ENCODE results near the gene AGA.

The AGA gene

DNA sequence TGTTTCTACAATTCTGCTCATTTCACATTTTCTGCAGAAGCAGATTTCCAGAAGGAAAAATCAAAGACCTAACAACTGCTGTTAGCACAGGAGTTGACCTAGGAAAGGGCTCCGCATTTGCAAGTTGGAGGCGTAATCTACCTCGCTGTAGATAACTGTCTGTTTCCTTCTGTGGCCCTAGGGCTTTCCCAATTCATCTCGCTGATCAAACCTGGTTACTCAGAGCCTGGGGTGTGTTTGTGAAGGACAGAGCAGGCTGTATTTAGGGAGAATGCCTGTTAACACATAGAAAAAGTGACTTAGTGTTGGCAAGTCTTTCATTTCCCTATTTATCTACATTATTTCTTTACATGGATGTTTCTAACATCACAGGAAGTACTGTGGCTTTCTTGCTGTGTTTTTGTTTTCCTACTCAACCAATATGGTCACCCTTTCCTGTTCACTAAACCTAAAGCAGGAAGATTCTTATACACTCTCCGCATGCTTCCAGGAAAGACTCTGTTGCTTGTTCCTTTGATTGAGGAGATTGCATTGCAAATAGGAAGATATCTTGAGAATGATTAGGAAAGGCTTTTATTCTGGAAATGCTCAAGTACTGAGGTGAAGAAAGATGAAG, 40.5 kb downstream of the AGA start:
- in situ Hi-C loops (cut with HindIII; ENCODE audit: low pct_ligation_motif_present, low pct_unique_long_range_greater_than_20kb, low sequenced_read_pairs) = no loop called here
- no peak for DNase-seq

DNA sequence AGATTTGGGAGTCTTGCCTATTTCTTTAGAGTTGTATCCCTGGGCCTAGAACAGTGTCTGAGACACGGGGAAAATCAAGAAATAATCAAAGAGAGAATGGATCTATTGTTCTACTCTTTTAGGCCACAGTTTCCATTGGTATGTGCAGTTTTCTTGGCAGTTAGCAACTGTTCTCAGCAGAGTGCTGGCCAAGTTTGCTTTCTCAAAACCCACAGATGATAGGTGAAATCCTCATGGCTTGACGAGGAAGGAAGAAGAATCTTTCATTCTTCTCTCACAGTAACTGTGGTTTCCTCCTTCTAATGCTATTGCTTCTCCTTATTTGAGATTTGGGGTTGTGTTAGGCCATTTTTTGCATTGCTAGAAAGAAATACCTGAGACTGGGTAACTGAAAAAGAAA, 42.2 kb downstream of the AGA start:
- no peak for DNase-seq
- in situ Hi-C loops (cut with HindIII; ENCODE audit: low pct_ligation_motif_present, low pct_unique_long_range_greater_than_20kb, low sequenced_read_pairs) = no loop called here

DNA sequence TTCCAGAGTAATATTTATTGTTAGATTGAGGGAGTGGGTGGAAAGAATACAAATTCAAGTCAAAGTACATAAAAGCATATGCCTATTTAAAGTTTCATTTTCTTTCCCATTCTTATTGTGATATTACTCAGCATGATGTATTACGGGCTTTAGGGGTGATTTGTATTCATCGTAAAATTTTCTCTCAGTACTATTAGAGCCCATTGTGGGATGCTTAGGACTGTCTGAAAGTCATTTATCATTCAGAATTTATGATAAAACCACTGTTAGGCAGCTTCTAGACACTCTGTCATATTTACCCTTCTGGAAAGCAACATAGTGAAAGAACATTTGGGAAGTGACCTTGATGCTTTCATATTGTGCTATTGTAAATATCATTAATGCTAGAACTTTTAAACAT, 45.9 kb downstream of the AGA start:
- DNase-seq = no peak
- in situ Hi-C loops (cut with HindIII; ENCODE audit: low pct_ligation_motif_present, low pct_unique_long_range_greater_than_20kb, low sequenced_read_pairs) = no loop called here

DNA sequence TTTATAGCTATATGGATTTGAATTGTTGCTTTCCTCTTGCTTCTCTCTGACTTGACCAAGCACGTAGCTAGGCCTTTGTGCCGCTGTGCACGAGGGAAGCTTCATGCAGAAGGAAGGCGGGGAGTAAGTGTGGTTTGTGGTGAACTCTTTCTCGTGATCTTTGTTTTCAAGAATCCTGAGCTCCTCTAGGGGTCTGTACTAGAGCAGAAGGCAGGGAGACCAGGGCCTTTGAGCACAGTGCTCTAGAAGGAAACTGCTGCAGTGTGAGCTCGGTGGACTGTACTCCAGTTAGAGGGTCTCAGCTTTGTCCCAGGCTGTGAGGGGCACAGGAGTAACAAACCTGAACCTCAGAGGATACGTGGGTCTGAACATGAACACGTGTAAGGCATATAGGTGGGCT, 49.0 kb downstream of the AGA start:
- DNase-seq = no peak
- in situ Hi-C loops (cut with HindIII; ENCODE audit: low pct_ligation_motif_present, low pct_unique_long_range_greater_than_20kb, low sequenced_read_pairs) = no loop called here

DNA sequence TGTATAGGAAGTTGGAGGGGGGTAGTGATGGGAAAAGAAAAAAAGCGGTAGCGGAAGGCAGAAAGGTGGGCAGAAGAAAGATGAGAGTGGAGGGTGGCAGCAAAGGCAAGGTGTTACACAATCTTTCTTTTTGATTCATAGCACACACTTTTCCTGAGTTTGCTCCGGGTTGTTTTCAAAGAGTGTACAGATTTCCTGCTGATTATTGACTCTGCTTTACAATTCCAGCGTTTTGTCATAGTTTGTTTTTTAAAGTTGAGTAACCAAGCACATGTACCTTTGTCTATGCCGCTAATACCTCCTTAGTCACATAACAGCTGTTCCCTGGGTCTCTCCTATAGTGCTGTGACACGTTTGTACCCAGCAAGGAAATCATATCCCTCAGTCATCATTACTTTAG, 50.3 kb downstream of the AGA start:
- in situ Hi-C loops (cut with HindIII; ENCODE audit: low pct_ligation_motif_present, low pct_unique_long_range_greater_than_20kb, low sequenced_read_pairs) = no loop called here

DNA sequence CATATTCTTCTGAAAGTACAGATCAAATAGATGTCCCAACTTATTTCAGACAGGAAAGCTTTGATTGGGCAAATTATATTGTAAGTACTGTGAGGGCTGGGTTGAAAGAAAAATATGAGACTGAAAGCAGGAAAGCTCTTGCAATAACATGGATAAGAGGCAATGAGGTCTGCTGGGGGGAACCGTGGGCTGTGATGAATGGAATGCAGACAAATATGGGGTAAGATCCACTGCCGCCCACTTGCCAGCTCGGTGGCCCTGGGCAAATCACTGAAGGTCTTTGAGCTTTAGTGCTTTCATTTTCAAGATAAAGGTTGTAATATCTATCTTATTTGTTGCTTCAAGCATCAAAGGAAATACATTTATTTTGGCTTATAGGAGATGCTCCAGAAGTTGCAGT, 51.0 kb downstream of the AGA start:
- DNase-seq = no peak
- in situ Hi-C loops (cut with HindIII; ENCODE audit: low pct_ligation_motif_present, low pct_unique_long_range_greater_than_20kb, low sequenced_read_pairs) = no loop called here

More for the DNA sequence above, 50.3 kb downstream of the AGA start:
- DNase-seq = no peak

DNA sequence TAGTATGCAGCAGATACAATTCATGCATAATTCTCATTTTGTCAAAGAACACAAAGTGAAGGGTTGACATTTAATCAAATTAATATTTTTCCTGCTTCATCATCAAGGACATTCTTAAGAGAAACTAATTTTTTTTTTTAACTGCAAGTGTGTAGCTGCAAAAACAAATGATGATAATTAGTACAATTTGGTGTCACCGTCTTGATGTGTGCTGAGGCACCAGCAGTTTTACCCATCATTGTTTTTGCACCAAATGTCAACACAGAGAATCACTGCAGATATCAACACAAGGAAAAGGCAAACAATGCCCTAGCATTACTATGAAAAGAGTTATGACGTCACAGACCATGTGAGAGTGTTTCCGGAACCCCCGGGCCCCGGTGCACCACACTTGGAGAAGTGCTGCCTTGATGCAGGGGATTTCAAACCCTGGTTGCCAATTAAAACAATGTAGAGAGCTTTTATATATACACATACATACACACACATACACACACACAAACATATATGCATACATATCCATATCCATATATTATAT, 55.9 kb downstream of the AGA start:
- in situ Hi-C loops (cut with HindIII; ENCODE audit: low pct_ligation_motif_present, low pct_unique_long_range_greater_than_20kb, low sequenced_read_pairs) = no loop called here
- DNase-seq = no peak

DNA sequence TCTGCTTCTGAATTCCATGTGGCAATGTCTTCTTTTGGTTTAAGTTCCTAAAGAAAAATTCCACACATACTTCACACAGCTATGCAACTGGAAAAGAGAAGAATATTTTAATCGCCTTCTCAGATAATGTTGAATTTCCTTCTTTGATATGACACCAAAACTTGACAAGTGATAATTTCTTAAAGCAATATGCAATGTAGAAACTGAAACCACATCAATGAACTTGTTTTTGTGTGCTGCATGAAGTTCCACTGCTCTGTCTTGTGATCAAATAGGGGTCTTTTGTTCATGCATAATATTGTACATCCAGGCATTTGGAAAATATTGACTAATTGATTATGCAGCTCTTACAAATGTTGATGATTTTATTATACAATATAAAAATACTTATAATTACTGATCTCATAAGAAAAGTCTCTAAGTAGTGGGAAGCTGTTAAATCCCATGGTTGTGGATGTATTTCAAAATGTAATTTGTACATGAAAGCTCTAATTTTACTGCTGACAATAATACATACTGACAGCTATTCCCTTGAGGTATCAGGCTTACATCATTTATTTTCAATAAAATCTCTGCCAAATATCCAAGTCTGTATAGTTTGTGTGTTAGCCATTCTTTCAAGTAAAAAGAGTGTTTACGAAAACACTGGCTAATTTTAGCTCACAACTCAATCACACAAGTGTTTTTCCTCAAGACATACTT, 56.5 kb downstream of the AGA start:
- no peak for DNase-seq
- in situ Hi-C loops (cut with HindIII; ENCODE audit: low pct_ligation_motif_present, low pct_unique_long_range_greater_than_20kb, low sequenced_read_pairs) = no loop called here

DNA sequence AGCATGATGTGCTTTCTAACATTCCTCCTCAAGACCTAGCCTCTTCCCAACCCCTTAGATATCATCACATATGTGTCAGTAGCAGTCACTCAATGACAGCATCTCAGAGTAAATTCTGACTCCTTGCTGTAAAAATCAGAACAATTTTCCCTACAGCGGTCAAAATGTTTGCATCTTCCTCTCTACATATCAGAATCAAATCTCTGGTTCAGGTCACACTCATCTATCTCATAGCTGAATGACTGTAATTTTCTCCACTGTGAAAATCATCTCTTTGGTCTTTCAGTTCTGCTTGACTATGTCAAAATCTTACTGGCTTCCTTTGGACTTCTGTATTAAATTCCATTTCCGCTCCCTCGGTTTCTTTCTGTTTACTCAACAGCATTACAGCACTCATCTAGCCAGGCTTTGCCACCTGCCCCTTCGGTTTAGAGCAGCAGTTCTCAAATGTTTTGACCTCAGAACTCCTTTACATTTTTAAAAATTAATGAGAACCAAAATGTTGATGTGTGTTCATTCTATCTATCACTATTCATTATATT, 57.3 kb downstream of the AGA start:
- in situ Hi-C loops (cut with HindIII; ENCODE audit: low pct_ligation_motif_present, low pct_unique_long_range_greater_than_20kb, low sequenced_read_pairs) = no loop called here
- DNase-seq = no peak

DNA sequence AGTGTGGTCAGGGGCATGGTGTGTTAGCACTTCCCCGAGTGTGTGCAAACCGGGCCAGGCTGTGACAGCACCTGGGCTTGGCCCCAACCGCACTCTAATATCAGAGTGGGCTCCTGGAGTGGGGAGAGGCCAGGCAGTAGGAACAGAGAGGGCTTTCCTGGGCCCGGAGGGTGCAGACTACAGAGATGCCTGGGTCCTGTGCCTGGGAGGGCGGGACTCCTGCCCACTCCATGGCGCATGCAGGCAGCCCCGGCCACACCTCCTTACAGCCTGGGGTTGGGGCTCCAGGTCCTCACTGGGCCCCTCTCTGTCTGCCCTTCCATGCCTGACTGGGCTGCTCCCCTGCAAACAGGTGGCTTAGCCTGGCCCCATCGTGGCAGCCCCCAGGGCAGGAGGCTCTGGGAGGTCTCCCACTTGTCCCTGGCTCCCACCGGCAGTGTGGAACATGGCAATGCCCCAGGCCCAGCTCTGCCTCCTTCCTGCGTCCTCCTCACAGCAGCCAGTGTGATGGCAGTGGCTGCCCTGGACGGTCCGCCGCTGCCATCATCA, 60.4 kb downstream of the AGA start:
- in situ Hi-C loops (cut with HindIII; ENCODE audit: low pct_ligation_motif_present, low pct_unique_long_range_greater_than_20kb, low sequenced_read_pairs) = no loop called here
- no peak for DNase-seq
